Bone marrow (tissue), 2 donors: ENCODE data around the gene YES1.

Source experiments
- DNase-seq, 2 donors: peaks; one replicate each; lab custom pipeline; 2025; lab: John Stamatoyannopoulos, UW

YES1 gene

DNA sequence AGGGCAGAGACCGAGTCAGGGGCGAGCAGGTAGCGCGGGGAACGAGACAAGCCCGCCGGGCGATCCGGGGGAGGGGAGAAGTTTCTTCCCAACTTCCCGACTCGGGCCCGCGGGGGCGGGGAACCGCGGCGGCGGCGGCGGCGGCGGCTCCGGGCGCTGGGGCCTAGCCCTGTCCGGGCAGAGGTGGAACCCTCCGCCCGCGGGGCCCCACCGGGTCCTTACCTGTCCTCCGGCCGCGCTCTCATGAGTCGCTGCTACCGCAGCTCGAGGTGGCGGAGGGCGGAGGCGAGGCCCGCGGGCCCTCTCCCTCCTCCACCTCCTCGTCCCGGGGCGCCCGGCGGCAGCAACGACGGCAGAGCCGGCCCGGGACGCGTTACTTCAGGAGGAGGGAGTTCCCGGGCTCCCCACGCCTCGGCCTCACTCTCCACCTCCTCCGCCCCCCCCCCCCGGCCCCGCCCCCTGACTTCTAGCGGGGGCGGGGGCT lies at the start of gene YES1:
Gene YES1 (minus strand): TSS at position 351 of the 484 bp plus-strand sequence. CDS start 55,415 bp downstream, outside the sequence.
- DNase-seq = no peak

DNA sequence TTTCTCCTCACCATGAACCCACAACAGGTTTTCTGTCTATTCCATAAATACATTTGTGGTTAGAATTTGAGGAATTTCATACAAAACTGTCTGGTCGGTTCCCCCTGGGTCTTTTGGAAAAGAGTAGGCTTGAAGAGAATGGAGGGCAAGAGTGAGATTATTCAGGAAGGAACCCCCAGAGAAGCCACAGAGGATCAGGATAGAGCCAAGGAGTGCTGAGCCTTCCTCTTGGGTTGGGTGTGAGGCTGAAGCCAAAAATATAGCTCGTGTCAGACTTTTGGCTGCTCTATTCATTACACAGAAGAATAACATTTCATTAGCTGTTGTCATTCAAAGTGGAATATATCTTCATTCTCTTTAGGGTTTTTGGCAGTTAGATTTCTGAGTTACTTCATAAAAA lies 45.9 kb upstream of the YES1 start:
- DNase-seq = no peak

DNA sequence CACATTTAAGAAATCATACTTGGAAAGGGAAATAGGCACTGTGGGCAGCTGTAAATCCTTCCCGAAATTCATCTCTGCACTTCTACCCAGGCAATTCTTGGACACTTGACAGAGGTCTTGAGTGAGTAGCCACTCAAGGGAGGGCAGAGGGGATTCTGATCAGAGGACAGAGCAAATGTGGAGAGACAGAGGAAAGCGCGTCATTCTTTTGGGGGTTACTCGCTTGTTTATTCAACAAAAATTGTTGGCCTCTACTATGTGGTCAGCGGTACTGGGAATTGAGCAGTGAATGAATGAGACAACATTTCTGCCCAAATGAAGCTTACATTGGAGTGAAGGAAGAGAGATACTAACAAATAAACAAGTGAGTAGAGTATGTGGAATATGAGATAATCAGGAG lies 41.4 kb upstream of the YES1 start:
- DNase-seq = no peak

DNA sequence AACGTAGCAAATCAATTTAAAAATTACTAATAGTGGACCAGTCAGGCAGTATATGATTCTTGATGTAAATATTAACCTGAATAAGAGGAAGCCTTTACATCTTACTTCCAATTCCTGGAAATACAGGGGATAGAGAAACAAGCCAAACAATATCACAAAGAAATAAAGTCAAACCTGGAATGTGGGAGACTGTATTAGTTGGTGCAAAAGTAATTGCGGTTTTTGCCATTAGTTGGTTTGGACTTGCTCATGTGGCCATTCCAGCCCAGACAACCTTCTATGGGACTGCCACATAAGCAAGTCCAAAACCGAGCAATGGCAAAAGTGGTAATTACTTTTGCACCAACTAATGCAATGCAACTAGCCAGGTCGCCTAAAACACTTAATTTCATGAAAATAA lies 38.9 kb upstream of the YES1 start:
- no peak for DNase-seq

DNA sequence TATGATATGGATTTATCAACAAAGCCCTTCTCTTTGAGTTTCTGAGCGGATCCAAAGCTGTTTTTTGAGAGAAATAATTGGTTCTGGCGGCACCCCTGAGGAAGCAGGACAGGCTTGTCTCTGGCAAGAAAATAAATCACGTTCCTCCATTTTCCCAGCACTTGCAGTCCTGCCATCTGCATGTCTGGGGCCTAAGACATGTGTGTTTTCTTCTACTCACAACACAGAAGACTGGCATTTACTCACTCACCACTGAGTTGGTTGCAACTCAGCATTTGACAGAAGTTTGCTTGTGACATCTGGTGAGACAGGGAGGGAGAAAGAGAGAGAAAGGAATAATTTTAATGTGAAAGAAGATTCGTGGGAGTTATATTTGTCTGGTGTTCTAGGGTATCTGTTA lies 37.0 kb upstream of the YES1 start:
- DNase-seq = no peak

DNA sequence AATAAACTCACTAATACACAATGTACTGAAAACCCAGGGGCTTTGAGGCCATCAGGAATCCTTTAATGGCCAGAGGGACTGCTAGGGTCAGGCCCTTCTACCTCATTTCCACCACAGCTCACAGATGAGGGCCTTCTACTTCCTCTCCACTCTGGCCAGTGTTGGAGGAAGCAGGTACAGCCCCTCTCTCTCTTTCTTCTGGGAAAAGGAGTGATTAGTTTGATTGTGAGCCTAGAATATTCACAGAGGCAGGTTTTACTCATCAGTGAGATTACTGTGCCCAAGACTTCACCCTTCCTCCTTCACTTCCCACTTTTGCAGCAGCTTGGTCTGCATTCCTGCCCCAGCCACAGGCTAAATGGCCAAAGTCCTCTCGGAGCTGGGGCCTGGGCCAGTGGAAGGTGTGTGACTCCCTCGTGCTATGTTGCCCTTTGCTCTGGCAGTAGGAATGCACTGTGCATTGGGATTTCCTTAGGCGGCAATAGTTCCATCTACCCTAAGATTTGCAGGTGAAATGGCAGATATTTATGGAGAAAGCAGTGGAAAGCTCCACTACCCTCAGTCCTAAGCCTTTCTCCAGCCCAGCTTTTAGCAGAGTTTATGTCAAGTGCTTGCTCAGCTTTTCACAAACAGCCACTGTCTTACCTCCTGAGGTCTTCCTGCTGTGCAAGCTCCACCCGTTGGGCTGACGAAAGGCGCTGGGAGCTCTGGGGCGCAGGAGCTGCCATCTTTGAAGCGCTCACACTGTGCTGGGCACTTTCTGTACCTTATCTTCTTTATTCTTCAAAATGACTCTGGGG lies 36.2 kb upstream of the YES1 start:
- no peak for DNase-seq

DNA sequence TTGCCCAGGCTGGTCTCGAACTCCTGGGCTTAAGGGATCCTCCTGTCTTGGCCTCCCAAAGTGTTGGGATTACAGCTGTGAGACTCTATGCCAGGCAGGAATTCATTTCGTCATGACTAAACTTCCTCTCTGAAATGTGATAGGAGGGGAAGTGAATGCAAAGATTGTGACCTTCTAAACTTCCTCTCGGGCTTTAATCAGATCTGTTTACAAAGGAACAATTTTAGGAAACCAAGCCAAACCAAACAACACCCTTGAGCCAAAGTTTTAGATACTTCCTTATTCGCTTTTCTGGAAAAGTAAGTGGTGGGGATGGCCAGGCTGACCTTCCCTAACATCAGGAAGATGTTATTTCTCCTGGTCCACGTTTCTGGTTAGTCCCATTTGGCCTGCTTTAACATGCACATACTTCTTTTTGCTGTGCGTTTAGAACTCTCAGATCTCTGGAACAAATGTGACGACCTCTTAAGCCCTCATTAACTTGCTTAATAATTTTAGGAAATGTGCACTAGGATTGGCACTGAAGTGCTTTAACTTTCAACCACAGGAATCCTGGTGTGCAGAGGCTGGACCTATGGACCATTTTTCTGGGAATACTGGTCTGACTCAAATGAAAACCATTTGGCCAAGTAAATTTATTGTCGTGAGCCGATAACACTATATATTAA lies 33.2 kb upstream of the YES1 start:
- no peak for DNase-seq

DNA sequence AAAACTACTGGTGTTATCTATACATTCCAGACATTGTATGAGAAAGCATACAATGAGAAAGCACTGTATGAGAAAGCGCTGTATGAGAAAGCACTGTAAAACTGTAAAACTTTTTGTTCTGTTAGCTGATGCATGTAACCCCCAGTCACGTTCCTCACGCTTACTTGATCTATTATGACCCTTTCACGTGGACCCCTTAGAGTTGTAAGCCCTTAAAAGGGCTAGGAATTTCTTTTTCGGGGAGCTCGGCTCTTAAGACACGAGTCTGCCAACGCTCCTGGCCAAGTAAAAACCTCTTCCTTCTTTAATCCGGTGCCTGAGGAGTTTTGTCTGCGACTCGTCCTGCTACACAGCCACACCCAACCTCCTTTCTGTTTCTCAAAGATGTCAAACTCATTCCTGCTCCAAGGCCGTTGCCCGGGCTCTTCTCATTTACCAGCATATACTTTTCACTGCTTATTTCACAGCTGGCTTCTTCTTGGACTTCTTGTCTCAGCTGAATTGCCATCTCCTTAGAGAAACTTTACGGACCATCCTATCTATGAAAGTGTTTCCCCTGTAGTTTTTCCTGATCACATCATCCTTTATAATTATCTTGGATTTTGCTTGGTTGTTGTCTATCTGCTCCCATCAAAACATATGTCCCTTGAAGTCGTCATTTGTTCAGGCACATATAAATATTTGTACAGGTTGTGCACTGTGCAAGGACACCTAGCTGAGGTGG lies 29.8 kb upstream of the YES1 start:
- DNase-seq = no peak

DNA sequence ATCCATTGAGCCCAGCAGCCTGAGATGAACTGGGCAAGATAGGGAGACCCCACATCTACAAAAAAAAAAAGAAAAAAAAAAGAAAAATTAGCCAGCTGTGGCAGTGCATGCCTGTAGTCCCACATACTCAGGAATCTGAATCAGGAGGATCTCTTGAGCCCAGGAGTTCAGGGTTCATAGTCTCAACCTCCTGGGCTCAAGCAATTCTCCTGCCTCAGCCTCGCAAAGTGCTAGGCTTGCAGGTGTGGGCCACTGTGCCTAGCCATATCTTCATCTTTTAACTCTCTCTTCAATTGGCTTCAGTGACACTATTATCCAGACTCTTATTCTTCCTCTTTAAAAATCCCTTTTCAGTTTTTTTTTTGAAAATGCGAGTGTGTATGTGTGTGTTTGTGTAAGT lies 28.5 kb upstream of the YES1 start:
- DNase-seq = no peak

DNA sequence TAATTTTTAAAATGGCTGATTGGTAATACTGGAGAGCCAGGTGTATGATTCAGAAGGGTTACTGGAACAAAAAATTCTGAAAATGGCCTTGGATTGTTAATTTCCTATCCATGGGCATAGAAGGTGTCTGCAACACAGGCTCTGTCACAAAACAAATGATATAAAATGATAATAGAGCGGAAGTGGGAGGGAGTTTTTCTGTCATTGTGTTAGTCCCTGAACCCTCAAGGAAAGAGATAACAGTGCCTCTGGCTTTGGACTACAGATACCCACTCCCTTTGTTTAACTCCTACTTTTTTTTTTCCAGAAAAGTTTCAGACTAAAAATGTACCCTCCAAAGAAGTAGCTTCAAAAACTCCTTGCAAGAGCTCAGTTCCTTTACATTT lies 28.0 kb upstream of the YES1 start:
- no peak for DNase-seq

DNA sequence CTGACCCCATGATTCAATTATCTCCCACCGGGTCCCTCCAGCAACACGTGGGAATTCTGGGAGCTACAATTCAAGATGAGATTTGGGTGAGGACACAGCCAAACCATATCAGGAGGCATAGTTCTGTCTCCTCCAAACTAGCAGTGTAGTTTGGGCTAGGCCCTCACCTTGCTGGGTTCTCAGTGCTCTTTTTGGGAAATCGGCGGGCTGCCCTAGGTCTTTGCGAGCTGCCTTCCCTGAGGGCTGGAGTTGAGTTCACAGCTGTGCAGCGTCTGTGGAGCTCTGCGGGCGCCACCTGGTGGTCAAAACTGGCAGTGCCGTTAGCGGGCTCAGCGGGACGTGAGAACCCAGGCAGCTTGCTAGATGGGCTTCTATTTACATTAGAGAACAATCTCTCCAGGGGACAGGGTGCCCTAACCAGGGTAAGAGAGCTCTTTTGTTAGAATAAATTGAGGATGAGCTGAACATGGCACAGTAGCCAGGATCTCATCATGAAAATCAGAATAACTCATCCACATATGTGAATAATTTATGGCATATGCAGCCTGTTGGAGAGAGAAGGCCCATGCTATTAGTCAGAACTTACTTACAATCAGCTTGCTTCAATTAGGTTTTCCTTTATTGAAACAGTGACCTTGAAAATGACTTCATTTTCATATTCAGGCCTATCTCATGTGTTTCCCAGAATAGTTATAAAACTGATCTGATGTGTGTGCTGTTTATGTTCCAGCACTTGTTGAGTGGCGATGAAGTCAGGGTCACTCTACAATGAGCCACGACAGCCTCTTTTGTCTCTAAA lies 27.4 kb upstream of the YES1 start:
- DNase-seq = peak; percentile 55 to 72

DNA sequence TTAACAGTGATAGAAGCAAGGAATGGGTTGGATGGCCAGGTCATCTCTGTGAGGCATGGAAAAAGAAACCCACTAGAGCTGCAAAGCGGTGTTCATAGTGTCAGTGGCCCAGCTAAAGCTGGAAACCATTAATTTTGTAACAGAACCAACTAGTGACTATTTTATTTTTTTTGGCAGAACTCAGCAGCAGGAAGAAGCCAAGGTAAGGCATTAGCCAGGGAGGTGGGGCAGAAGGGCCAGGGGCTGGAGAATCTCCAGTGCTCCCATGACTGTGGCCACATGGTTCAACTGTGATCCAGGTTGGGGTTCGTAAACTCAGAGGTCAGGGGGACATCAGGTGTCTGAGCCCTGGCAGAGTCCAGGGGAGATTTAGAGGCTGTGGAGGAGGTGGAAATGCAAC lies 25.9 kb upstream of the YES1 start:
- DNase-seq = no peak

DNA sequence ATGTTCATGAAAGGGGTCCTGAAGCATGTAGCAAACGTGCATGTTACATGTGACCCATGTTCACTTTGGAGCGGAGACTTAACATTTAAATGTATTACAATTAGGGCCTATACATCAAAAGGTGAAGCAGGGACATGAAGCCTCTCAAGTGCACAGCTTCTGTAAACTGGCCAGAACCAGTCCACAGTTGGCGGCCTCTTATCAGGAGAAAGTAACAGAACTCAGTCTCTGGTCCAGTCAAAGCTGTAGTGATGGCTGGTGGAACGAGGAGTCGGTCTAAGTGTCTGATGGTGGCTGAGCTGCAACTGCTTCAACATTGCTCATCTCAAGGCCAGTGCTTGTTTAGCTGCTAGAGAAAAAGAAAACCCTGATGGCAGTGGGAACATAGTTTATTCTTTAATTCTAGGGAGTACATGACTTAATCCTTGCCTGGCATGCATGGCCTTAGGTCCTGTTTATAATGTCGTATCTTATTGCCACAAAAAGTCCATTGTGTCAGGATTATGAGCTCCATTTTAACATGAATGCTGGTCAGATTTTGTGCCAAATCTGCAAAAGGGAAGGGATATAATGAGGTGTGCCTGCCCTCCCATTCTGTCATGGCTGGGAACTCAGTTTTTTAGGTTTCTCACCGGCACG lies 22.2 kb upstream of the YES1 start:
- DNase-seq = no peak

DNA sequence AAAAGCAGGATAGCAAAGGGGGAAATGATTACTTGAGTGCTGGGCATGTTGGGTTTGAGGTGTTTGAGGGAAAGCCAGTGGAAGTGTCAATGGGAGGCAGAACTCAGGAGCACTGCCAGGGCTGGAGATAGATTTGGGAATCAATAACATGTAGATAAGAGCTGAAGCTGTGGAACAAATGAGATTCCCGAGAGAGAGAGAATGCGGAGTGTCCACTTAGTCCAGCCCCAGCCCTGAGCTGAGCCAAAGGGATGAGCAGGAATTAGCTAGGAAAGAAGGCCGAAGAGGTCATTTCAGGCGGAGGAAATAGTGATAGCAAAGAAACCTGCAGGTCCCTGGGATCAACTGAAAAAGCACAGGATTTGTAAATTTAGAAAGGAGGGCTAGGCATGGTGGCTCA lies 21.2 kb upstream of the YES1 start:
- DNase-seq = no peak

DNA sequence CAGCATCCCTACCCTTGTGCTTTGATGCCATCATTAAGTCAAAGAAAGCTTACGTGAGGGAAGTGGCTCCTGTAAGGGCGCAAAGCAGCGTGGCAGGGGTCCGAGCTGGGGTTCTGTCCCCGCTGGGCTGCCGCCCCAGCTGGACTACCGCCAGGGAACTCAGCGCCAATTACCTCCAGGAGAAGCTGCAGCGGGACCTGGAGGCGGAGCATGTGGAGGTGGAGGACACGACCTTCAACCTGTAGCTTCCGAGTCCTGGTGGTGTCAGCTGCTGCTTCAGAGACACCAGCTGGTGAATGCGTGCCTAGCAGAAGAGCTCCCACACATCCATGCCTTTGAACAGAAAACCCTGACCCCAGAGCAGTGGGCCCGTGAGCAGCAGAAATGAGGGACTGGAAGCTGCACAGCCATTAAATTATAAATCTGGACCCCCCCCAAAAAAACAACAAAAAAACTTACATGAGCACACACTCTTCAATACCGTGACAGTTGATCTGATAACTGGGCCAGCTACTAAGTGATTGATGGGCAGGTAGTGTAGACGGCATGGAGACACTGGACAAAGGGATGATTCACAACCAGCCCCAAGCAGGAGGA lies 20.1 kb upstream of the YES1 start:
- no peak for DNase-seq

DNA sequence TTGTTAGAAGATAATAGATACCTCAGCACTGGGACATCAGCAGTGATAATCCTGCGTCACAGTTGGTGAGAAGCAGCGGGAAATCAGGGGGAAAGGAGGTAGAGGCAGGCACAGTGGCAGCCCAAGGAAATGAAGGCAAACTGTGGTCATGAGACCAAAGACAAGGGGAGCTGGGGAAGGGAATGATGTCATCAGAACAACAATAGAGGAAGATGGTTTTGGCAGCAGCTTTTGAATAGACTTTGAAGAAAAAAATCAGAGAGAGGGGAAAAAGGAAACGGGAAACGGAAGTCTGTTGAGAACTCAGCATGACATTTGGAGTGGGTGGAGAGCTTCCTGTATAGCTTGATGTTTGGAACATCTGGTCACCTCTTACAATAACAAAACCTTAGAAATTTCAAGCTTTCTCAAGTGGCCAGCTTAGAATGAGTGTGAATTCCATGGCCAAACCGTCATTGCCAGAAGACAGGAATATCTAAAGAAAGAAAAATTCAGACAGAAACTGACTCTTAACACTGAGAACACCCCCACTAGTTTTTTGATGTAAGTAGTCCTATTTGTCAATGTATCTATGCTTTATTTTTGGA lies 18.4 kb upstream of the YES1 start:
- peak in 1 of 2 donors; percentile 90 for DNase-seq

DNA sequence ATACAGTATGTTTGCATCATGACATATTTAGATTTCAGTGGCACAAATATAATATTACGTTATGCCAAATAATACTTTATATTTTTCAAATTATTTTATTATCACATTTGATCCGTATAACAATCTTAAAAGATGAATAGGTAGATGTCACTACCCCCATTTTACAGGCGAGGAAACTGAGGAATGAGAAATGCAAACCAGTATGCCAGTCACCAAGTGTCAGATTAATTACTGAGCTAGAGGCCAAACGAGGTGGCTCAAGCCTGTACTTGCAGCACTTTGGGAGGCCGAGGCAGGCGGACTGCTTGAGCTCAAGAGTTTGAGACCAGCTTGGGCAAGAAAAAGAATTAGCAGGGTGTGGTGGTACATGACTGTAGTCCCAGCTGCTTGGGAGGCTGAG lies 17.4 kb upstream of the YES1 start:
- no peak for DNase-seq

DNA sequence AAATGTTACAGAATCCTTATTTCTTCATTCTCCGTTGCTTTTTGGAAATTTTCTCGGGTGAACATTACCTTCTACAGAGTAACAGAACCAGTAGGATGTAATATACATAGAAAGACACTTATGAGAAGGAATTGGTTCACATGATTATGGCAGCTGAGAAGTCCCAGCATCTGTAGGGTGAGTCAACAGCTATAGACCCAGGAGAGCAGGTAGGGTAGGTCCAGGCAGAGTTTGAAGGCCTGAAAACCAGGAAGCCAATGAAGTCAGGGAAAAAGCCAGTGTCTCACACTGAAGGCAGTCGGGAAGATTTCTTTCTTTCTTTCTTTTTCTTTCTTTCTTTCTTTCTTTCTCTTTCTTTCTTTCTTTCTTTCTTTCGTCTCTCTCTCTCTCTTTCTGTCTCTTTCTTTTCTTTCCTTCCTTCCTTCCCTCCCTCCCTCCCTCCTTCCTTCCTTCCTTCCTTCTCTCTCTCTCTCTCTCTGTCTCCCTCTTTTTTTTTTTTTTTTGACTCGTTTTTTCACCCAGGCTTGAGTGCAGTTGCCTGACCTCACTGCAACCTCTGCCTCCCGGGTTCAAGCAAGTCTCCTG lies 15.1 kb upstream of the YES1 start:
- no peak for DNase-seq

DNA sequence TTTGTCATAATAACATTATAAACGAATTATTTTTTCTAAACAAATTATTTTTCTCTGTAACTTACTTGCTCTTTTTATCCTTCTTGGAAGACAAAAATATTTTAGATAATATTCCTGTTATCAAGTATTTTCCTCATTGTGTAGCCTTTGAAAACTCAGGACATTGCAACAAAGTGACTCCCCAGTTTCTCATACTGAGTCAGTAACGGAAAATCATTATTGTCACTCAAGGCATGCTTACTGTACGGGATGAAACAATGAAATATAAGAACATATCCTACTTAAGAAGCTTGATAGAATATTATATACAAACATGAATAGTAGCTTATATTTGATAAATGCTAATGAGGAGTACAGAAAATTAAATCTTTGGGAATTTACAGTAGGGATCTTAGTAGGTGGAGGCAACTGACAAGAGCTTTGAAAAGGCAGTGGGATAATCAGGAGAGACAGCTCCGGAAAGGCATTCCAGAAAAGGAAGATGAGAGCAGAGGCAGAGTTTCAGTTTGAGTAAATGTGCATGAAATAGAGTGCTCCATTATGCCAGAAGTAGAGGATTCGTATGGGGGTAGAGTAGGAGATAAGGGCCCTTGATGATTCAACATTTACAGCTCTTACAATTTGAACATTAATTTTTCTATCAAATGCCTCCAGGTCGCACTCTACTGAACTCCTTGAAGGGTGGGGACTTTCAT lies 14.0 kb upstream of the YES1 start:
- no peak for DNase-seq

DNA sequence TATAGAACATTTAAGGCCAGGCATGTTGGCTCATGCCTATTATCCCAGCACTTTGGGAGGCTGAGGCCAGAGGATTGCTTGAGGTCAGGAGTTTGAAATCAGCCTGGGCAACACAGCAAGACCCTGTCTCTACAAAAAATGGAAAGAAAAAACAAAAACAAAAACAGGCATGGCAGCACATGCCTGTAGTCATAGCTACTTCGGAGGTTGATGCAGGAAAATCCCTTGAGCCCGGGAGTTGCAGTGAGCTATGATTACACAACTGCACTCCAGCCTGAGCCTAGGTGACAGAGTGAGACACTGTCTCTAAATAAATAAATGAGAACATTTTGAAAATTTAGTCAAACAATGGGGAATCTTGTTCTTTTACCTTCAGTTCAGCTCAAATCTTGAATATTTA lies 12.1 kb upstream of the YES1 start:
- no peak for DNase-seq
